Caco-2 (cell line): Measurements from ENCODE around the gene NCAPH2. TPM values are rescaled to one million over a fixed set of nuclear protein-coding genes. Genes with fewer than 3 reads are reported as not detected.

Experiments
- BruUV-seq: library from RNA; stranded (reverse); fragments of 400-500 nt; replicated peaks from 2 replicates; lab custom pipeline; 2021; lab: Mats Ljungman, UMichigan
- CTCF ChIA-PET: fragments of 300-600 bp; sonication (Branson Sonifier 250); formaldehyde crosslinking; loops from one replicate; lab custom pipeline; 2022; ENCODE audit warnings: antibody characterized with exemption; lab: Charles Lee
- POLR2A ChIA-PET: fragments of 300-600 bp; sonication (Branson Sonifier 250); formaldehyde crosslinking; loops from one replicate; lab custom pipeline; 2022; ENCODE audit warnings: antibody characterized with exemption; lab: Charles Lee
- DNase-seq, 2 experiments: peaks; one replicate each; pipeline versions ENCODE4 v3.0.0 to v3.0.0-alpha.2; 2020 to 2022
- H3K27me3 ChIP-seq: replicated peaks from 2 replicates; pipeline ENCODE4 v1.6.0; 2011; ENCODE audit warnings: low read length; ENCODE audit not compliant: control insufficient read depth, insufficient read depth
- H3K36me3 ChIP-seq: 2 replicates; pipeline ENCODE4 v1.5.1; 2011; ENCODE audit warnings: low read length; ENCODE audit not compliant: control insufficient read depth, insufficient read depth
- H3K4me1 ChIP-seq: fragments of 250-450 bp; sonication (Bioruptor Pico); 2 replicates; pipeline ENCODE4 v1.5.1; 2020; ENCODE audit warnings: mild to moderate bottlenecking
- H3K4me3 ChIP-seq: 2 replicates; pipeline ENCODE4 v1.5.1; 2011; ENCODE audit warnings: low read depth, mild to moderate bottlenecking, control low read depth, low read length
- H3K9me3 ChIP-seq: fragments of 250-450 bp; sonication (Bioruptor Pico); 2 replicates; pipeline ENCODE4 v1.5.1; 2020; ENCODE audit warnings: mild to moderate bottlenecking, moderate library complexity
- H3K27ac Mint-ChIP-seq: one replicate; pipeline ENCODE4 v1.8.0; 2022; ENCODE audit warnings: mixed read lengths; ENCODE audit not compliant: unreplicated experiment
- H3K27me3 Mint-ChIP-seq: one replicate; pipeline ENCODE4 v1.8.0; 2022; ENCODE audit warnings: mixed read lengths; ENCODE audit not compliant: insufficient read depth, unreplicated experiment
- H3K36me3 Mint-ChIP-seq: one replicate; pipeline ENCODE4 v1.8.0; 2022; ENCODE audit warnings: mild to moderate bottlenecking, mixed read lengths; ENCODE audit not compliant: insufficient read depth, unreplicated experiment
- H3K4me1 Mint-ChIP-seq: one replicate; pipeline ENCODE4 v1.8.0; 2022; ENCODE audit warnings: low read depth, mixed read lengths; ENCODE audit not compliant: unreplicated experiment
- H3K4me3 Mint-ChIP-seq: one replicate; pipeline ENCODE4 v1.8.0; 2022; ENCODE audit warnings: mild to moderate bottlenecking, moderate library complexity, mixed read lengths; ENCODE audit not compliant: unreplicated experiment
- H3K9me3 Mint-ChIP-seq: one replicate; pipeline ENCODE4 v1.8.0; 2022; ENCODE audit warnings: mixed read lengths; ENCODE audit not compliant: unreplicated experiment
- intact Hi-C: fragments of 100-400 bp; cut with micrococcal nuclease; formaldehyde crosslinking; loops from one replicate; pipeline ENCODE4 v1.10.0; 2022; ENCODE audit not compliant: unreplicated experiment
- total RNA-seq: library from RNA; stranded (reverse); gene quantifications from 2 replicates; pipeline ENCODE4 v1.2.3, GENCODE V29; 2022
- TF ChIP-seq, protein P1 (sequence below), 2 experiments: fragments of 200-600 bp in 1 of 2; IDR thresholded peaks; 1 replicate in 1 of 2; 2 replicates in 1 of 2; pipeline versions ENCODE4 v1.5.1 to v1.8.0; 2011 to 2022; ENCODE audit warnings: antibody characterized with exemption in 1 of 2, control low read depth in 1 of 2, inconsistent platforms in 1 of 2, low read depth in 1 of 2, low read length in 1 of 2, mild to moderate bottlenecking in 1 of 2, moderate library complexity in 1 of 2; ENCODE audit not compliant: insufficient read depth in 1 of 2, severe bottlenecking in 1 of 2, unreplicated experiment in 1 of 2

Gene NCAPH2
- total RNA-seq, 1 experiment from 2014 or later = 88.9 TPM

DNA sequence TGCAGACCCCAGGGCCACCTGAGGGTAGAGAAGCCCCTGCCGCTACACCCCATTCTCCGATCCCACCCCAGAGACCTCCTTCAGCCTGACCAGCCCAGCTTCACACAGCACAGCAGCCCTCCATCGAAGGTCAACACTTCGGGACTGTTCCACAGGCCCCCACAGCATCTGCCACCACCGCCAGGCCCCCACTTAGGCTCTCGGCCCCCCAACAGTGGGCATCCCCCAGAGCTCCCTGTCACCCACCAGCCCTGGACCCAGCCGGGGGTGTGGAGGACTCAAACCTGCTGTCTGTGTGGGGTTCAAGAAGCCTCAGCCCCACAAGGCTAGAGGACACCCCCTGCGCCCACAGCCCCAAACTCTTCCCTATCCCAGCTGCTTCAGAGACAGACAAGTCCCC lies 39.4 kb upstream of the NCAPH2 start:
- Mint-ChIP-seq H3K9me3 (no peaks in the 10 kb centered on the region), H3K36me3 (peaks cover 7% of the 10 kb centered on the region), H3K27ac (no peak overlapping the region), H3K27me3 (no peaks in the 10 kb centered on the region), H3K4me3 (no peak overlapping the region), H3K4me1 (peaks cover 10% of the 10 kb centered on the region)
- peaks cover 37% of the 10 kb centered on the region for H3K4me1 ChIP-seq
- intact Hi-C loops = no loop called here
- DNase-seq = no peak
- H3K4me3 ChIP-seq = no peak overlapping the region
- CTCF ChIA-PET = interaction anchor here (0.7 kb wide), 1 partner anchor 25 kb away, joined by 3 read pairs; no protein-coding TSS in a partner anchor
- H3K36me3 ChIP-seq = peaks cover 10% of the 10 kb centered on the region
- TF ChIP-seq, protein P1, sequence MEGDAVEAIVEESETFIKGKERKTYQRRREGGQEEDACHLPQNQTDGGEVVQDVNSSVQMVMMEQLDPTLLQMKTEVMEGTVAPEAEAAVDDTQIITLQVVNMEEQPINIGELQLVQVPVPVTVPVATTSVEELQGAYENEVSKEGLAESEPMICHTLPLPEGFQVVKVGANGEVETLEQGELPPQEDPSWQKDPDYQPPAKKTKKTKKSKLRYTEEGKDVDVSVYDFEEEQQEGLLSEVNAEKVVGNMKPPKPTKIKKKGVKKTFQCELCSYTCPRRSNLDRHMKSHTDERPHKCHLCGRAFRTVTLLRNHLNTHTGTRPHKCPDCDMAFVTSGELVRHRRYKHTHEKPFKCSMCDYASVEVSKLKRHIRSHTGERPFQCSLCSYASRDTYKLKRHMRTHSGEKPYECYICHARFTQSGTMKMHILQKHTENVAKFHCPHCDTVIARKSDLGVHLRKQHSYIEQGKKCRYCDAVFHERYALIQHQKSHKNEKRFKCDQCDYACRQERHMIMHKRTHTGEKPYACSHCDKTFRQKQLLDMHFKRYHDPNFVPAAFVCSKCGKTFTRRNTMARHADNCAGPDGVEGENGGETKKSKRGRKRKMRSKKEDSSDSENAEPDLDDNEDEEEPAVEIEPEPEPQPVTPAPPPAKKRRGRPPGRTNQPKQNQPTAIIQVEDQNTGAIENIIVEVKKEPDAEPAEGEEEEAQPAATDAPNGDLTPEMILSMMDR (IDR thresholded peaks at IDR 0.05; ENCODE audit: insufficient read depth in 1 of 2, low read depth in 1 of 2, low read length in 1 of 2, severe bottlenecking in 1 of 2, unreplicated experiment in 1 of 2) = no peak
- BruUV-seq = no TSS peak
- no peaks in the 10 kb centered on the region for H3K27me3 ChIP-seq
- POLR2A ChIA-PET = no interaction called here
- no peaks in the 10 kb centered on the region for H3K9me3 ChIP-seq

- intact Hi-C loops = no loop called here
- H3K4me1 Mint-ChIP-seq = peaks cover 18% of the 10 kb centered on the region
- CTCF ChIA-PET = no interaction called here
- no peak overlapping the region for H3K27ac Mint-ChIP-seq
- DNase-seq = peak in 1 of 2 experiments; percentile 62
- POLR2A ChIA-PET = no interaction called here
- TF ChIP-seq, protein P1 (IDR thresholded peaks at IDR 0.05; ENCODE audit: insufficient read depth in 1 of 2, low read depth in 1 of 2, low read length in 1 of 2, severe bottlenecking in 1 of 2, unreplicated experiment in 1 of 2) = no peak
- H3K4me3 Mint-ChIP-seq = no peak overlapping the region
- Histone ChIP-seq H3K4me3 (no peak overlapping the region), H3K36me3 (peaks cover 10% of the 10 kb centered on the region), H3K9me3 (no peaks in the 10 kb centered on the region), H3K27me3 (no peaks in the 10 kb centered on the region), H3K4me1 (peaks cover 41% of the 10 kb centered on the region)
- no peaks in the 10 kb centered on the region for H3K9me3 Mint-ChIP-seq
- BruUV-seq = no TSS peak
- peaks cover 7% of the 10 kb centered on the region for H3K36me3 Mint-ChIP-seq
- H3K27me3 Mint-ChIP-seq = no peaks in the 10 kb centered on the region
Observed at GRCh38 chr22:50469377-50470305, 38.4 kb upstream of the NCAPH2 start.

GRCh38 chr22:50470491-50470890 lies 37.5 kb upstream of the NCAPH2 start:
- Mint-ChIP-seq H3K4me1 (peaks cover 18% of the 10 kb centered on the region), H3K36me3 (peaks cover 7% of the 10 kb centered on the region), H3K9me3 (no peaks in the 10 kb centered on the region), H3K4me3 (no peak overlapping the region), H3K27me3 (no peaks in the 10 kb centered on the region), H3K27ac (peak overlapping the region; percentile 20)
- peaks cover 41% of the 10 kb centered on the region for H3K4me1 ChIP-seq
- no TSS peak for BruUV-seq
- H3K36me3 ChIP-seq = peaks cover 8% of the 10 kb centered on the region
- intact Hi-C loops = no loop called here
- TF ChIP-seq, protein P1 (IDR thresholded peaks at IDR 0.05; ENCODE audit: insufficient read depth in 1 of 2, low read depth in 1 of 2, low read length in 1 of 2, severe bottlenecking in 1 of 2, unreplicated experiment in 1 of 2) = no peak
- DNase-seq = no peak
- no peaks in the 10 kb centered on the region for H3K9me3 ChIP-seq
- ChIA-PET CTCF (no interaction called here), POLR2A (no interaction called here)
- no peak overlapping the region for H3K4me3 ChIP-seq
- H3K27me3 ChIP-seq = no peaks in the 10 kb centered on the region
